GM04503 (cell line): Measurements from ENCODE around the gene ZNF142.
A peak's percentile ranks its signal among the peaks of the same experiment; 100 is the strongest.

ENCODE experiments used
- DNase-seq: peaks from one replicate; pipeline ENCODE4 v3.0.0-alpha.2; 2012; ENCODE audit warnings: low read depth

The ZNF142 gene, protein sequence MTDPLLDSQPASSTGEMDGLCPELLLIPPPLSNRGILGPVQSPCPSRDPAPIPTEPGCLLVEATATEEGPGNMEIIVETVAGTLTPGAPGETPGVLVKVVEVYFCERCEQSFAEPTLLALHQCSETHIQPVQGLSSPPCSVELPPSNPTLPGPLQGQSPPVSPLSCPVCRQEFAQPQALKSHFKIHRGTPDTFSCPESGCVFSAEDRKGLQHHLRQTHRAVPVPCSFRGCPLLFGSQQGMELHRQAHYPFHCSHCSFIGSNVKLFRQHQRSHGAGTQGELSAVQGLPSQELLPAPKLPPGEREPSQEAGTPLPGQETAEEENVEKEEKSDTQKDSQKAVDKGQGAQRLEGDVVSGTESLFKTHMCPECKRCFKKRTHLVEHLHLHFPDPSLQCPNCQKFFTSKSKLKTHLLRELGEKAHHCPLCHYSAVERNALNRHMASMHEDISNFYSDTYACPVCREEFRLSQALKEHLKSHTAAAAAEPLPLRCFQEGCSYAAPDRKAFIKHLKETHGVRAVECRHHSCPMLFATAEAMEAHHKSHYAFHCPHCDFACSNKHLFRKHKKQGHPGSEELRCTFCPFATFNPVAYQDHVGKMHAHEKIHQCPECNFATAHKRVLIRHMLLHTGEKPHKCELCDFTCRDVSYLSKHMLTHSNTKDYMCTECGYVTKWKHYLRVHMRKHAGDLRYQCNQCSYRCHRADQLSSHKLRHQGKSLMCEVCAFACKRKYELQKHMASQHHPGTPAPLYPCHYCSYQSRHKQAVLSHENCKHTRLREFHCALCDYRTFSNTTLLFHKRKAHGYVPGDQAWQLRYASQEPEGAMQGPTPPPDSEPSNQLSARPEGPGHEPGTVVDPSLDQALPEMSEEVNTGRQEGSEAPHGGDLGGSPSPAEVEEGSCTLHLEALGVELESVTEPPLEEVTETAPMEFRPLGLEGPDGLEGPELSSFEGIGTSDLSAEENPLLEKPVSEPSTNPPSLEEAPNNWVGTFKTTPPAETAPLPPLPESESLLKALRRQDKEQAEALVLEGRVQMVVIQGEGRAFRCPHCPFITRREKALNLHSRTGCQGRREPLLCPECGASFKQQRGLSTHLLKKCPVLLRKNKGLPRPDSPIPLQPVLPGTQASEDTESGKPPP (N-terminal part only)

DNA sequence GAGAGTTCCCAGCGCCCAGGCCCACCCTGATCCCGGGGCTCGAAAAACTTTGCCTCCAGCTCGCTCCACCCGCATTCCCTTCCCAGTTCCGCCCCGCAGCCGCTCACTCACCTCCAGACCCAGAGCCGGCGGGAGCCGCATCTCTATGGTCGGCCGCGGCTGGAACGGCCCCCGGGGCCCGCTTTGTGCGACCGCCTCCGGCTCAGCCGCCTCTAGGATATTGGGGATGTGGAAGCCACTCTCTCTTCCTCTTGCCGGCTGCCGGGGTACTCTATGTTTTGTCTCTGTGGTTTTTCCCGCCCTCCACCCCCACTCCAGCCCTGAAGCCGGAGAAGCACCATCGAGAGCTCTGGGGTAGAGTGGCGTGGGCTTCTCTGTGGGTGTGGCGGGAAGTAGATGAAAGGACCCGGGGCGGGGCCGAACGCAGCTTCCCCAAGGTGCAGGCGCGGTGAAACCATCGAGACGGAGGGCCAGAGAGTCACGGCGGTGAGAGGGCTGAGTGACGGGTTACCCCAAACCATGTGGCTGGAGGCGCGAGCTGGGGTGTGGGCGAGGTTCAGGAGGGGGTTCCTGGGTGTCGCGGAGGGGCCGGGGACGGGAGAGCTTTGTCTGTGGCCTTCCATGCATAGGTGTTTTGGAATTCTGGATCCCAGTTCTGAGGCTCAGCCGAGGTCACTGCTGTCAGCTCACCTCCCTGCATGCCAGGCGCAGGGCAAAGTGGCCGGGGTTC is at the start of gene ZNF142, which contains the start of gene BCS1L:
ZNF142 (minus strand) TSS at position 366 of the 730 bp plus-strand sequence. CDS start 3,194 bp downstream, outside the sequence.
BCS1L (plus strand) TSS at position 426 of the 730 bp plus-strand sequence. CDS start 1,305 bp downstream, outside the sequence.
- peak; percentile 47 for DNase-seq

DNA sequence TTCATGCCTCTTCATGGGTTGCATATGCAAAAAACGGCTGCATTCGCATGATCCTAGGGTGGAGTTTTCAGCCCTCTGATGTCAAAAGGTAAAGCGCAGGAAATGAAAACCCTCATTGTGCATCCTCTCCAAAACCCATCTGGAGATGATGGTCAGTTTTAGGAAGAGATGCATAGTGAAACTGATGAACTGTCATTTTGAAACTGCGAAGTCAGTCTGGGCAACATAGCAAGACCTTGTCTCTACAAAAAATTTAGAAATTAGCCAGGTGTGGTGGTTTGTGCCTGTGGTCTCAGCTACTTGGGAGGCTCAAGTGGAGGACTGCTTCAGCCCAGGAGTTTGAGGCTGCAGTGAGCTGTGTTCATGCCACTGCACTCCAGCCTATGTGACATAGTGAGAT is 48.7 kb upstream of the ZNF142 start:
- DNase-seq = no peak

DNA sequence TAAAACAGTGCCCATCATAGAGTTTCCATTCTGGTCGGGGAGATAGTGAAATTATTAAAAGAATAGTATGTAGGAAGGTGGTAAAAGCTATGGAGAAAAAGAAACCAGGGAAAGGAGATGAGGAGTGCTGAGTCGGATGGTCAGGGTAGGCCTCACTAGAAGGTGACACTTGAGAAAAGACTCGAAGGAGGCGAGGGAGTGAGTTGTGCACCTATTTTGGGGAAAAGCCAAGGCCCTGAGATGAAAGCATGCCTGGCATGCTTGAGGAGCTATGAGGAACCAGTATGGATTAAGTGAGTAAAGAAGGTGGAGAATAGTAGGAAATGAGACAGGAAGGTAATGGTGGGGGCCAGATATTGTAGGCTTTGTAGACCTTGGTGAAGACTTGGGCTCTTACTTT is 43.9 kb upstream of the ZNF142 start:
- DNase-seq = no peak

DNA sequence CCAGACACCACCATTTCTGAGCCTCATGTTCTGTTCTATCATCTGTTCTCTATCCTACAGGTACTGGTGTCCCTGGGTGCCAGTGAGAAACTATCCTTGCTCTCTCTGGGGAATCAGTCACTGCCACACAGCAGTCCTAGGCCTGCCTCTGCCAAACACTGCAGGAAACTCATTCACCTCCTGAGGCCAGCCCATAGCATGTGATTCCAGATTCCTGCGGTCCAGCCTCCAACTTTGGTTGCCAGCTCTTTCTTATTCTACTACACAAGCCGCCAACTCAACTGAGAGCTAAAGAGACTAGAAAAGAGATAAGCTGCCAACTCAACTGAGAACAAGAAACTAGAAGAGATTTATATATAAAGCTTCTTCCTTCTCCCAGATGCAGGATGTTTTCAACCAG is 42.4 kb upstream of the ZNF142 start:
- no peak for DNase-seq

DNA sequence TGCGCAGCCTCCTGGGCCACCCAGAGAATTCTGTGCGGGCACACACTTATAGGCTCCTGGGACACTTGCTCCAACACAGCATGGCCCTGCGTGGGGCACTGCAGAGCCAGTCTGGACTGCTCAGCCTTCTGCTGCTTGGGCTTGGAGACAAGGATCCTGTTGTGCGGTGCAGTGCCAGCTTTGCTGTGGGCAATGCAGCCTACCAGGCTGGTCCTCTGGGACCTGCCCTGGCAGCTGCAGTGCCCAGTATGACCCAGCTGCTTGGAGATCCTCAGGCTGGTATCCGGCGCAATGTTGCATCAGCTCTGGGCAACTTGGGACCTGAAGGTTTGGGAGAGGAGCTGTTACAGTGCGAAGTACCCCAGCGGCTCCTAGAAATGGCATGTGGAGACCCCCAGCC is 39.5 kb upstream of the ZNF142 start:
- no peak for DNase-seq

DNA sequence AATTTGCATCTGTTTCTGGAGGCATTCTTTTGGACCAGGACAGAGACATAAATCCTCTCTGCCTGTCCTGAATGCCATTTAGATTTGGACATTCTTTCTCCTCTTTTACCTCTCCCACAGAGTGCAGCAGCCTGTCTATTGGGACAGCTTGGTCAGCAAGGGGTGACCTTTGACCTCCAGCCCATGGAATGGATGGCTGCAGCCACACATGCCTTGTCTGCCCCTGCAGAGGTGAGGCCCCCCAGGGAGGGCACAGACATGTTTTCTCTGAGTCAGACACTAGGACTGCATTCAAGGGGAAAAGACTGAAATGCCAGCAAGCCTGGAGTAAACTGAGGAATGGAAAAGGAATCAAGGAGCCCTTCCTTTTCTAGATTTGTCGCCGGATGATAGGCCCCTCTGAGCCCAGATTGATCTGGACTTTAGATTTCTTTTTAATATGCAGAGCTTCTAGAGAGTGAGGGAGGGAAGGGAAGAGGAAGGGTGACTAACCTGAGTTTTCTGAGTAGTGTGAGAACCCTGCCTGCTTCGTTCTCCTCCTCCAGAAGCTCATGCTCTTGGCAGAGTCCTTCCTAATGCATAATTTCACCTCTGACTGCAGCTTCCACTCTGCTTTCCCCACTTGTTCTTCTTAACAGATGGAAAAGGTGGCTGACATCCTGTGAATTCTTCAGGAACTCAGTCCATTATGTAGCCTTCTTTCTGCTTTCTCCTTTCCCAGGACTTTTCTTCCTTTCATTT is 35.2 kb upstream of the ZNF142 start:
- DNase-seq = no peak

DNA sequence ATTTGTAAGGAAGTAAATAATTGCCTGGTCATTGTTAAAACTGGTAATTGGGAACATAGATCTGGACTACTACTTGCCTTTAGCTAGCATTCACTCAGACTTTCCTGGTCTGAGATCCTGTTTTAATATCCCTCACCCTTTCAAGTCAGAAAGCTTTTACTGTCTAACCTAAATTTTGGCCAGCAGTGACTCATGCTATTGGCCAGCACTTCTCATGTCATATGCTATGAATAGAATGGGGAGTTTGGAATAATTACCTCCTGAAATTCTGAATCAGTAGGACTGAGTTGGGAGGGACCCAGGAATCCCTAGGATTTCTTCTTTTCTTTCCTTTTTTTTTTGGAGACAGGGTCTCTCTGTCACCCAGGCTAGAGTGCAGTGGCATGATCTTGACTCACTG is 31.8 kb upstream of the ZNF142 start:
- DNase-seq = peak; percentile 42

DNA sequence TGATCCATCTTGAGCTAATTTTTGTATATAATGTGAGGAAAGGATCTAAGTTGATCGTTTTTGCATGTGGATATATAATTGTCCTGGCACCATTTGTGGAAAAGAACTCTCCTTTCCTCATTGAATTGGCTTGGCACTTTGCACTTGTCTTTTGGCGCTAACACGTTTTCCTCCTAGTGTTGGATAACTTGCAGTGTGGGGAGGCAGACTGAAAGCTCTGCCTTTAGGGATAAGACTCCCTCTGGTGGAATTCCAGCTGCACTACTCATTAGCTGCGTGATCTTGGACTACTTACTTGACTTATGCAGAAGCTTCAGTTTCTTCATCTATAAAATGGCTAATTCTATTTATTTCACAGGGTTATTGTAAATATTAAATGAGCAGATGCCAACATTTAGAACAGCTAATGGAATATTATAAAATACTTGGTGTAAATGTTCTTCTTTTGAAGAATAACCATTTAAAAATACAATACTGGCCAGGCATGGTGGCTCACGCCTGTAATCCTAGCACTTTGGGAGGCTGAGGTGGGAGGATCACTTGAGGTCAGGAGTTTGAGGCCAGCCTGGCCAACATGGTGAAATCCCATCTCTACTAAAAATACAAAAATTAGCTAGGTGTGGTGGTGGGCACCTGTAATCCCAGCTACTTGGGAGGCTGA is 28.1 kb upstream of the ZNF142 start:
- DNase-seq = peak; percentile 47

DNA sequence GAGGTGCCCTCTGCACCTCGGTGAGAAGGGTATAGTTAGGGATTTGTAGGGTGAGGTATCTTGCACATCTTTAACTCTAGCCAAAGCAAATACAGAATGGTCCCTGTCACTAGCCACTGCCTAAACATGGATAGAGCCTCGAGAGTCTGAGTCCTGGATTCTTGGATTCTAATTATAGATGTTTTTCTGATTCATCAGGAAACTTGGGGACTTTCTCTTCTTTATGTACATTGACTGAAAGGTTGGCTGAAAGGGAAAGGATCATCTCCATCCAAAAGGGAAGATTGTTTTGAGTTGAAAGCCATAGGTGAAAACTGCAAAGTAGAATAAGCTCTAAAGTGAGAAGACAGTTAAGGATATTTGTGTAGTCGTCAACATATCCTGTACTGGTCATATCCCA is 20.6 kb upstream of the ZNF142 start:
- DNase-seq = no peak

DNA sequence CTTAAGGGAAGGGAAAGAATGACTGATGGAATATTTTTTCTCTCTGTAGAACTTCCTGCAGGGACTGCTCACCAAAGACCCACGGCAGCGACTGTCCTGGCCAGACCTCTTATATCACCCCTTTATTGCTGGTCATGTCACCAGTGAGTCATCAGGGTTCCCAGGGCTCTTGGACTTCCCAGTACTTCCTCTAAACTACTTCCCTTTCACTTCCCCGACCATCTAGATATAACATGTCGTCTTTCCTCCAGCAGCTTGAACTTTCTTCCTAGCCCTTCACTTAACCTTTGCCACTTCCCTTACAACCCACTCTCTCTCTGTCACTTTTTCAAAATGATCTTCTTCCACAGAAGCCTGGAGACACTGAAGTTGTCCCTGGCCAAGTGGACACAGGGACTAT is 19.7 kb upstream of the ZNF142 start:
- no peak for DNase-seq

DNA sequence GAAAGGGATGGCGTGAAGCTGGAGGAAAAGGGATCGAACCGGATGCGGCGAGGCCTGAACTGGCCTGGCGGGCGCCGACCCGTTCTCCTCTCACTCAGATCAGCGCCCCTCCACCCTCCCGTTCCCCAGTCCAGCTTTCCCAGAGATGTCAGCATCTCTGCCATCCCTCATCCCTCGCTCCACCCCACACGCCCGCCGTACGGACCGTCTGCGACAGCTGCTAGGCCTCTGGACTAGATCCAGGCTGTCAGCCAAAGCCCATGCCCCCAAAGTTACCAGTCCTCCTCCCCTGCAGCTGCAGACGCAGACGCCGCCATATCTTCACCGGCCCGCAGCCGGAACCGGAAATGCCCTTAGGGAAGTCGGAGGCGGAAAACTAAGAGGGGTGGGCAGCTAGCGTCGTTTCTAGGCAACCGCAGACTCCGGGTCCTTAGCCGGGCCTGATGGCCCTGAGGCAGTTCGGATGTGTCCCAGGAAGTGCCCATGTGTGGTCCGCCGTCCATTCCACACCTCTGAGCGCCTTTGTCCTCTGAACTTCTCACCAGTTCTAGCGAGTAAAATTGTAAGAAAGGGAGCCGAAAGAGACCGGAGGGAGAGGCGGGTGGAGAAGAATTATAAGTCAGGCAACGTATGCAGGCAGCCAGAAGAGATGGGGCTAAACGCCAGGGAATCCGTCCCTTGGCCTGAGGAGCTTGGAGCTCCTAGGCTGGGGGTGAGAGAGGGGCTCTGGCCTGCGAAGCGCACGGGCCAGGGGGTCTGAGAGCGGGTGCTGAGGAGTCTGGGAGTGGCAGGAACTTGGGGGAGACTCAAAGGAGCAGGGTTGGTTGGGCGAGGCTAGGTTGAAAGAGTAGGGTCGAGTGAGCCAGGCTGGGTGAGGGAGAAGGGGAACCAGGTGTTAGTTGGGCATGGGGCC is 12.5 kb upstream of the ZNF142 start, which contains the start of the genes RNF25 and STK36:
RNF25 (minus strand) TSS at position 349 of the 913 bp plus-strand sequence; CDS start at position 317, 32 bp downstream.
STK36 (plus strand) TSS at position 433 of the 913 bp plus-strand sequence. CDS start 744 bp downstream, outside the sequence.
- DNase-seq = peak; percentile 70

DNA sequence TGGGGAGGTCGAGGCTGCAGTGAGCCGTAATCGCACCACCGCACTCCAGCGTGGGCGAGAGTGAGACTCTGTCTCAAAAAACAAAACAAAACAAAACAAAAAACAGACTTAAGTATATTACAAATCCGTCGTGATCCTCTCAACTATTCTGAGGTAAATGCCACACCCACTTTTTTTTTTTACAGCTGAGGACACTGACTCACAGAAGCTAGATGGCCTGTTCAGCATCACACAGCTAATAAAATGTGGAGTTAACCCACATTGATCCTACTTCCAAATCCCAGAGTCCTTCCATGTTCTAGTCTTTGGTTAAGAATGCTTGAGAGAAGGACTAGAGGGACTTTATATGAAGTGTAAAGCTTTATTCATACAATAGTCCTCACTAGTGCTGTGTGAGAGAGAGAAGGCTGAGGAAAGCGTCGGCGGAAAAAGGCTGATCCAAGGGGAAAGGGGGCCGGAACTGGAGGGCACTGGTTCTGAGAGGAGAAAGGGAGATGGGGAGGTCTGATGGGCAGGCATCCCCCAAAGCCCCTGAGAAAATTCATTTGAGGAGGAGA is 11.8 kb upstream of the ZNF142 start:
- no peak for DNase-seq

DNA sequence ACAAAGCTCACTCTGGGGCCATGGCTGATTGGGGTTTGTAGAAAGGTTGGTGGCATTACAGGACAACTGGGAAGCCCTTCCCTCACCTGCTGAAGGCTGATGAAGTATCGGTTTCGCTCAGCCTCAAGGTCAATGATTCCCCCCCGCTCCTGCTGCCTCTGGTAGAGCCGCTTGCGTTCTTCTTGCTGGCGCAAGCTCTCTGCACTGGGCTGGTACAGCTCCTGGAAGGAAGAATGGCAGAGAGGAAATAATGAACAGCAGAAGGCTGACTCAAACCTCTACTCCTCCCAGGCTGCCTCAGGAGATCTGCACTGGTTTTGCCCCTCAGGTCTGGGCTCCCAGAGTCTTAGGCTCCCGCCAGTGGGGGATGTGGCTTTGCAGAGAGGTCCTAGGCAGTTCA is 5.2 kb upstream of the ZNF142 start:
- no peak for DNase-seq

DNA sequence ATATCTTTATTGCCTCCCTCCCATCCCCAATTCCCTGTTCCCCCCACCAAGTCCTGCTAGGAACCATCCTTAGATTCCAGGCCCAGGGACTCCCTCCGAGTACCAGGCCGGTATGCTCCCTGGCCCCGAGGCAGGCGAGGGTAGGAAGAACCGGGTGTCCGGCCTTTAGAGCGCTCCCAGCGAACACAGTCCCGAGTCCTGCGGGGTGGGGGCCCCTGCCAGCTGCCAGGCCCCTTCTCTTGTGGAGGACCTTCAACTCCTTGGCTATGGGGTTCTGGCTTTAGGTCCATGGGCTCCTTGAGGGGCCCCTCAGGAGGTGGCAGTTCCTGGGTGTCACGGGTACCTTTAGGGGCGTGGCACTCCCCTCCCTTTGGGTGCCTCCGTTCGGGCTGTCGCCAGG is 4.5 kb upstream of the ZNF142 start:
- DNase-seq = no peak

DNA sequence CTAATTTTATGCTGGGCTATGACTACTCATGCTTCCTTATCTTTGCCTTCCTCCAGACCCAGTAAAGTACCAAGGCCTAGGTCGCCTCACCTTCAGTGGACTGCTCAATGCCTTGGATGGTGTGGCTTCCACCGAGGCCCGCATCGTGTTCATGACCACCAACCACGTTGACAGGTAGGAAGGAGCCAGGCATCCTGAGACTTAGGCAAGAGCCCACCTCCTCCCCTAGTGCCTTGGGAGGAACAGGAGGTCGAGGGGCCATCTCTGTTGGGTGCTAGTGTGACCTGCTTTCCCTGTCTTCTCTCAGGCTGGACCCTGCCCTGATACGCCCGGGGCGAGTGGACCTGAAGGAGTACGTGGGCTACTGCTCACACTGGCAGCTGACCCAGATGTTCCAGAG is 3.4 kb upstream of the ZNF142 start:
- DNase-seq = no peak

DNA sequence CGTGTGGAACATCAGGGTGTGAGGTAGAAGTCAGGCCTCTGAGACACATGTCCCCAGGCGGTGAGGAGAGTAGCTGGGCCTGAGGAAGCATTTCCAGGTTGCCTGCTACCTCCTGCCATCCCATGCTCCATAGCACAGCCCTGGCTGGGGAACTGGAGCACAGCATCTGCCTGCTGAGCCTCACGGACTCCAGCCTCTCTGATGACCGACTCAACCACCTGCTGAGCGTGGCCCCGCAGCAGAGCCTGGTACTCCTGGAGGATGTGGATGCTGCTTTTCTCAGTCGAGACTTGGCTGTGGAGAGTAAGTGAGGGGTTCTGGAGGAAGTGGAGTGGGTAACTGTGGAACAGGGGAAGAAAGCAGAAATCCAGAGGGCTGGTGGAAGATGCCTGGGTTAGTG is 3.0 kb upstream of the ZNF142 start:
- DNase-seq = no peak

DNA sequence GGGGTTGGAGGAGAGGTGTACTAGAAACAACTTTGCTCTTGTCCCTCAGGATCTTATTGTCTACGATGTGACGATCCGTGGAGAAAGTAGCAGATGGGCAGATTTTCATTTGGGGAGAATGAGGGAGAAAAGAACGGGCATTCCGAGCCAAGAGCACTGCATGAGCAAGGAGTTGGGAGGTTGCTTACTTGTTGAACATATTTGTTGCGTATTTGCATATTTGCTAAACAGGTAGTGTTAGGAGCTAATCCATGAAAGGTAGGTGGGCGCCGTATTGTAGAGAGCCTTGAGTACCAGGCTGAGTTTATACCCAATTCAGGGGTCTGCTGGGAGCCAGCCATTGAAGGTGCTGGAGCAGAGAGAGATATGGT is 550 bp upstream of the ZNF142 start:
- DNase-seq = no peak

DNA sequence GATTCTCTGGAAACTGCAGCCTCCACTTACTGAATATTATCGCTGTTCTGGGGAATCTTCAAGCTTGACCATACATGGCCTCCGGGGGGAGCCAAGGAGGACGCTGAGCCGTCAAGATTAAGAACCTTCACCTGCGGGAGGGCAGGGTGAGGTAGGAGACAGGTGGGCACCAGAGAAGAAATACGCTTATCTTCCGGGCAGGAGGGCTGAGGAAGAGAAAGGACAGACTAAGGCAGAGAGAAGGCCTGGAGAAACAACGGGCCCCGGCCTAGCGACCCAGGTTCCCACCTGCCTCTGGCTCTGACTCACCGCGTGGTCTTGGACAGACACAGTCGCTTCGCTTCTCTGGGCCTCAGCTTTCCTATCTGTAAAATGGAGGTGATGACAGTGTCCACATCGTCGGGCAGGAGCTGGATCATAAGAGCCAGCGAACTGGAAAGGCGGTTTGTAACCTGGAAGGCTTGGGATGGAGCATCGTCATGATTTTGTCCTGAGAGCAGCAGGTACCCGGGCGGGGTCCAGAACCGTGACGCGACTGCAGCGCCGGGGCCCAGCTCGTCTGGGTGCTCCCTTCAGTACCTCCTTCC is 659 bp downstream of the ZNF142 start:
- no peak for DNase-seq
